ENCODE data around the gene MEX3D.

Gene MEX3D

GRCh38 chr19:1553415-1553814, 14.7 kb downstream of the MEX3D start:
- TF ChIP-seq SIN3A (IDR thresholded peaks at IDR 0.05; ENCODE audit: borderline replicate concordance, insufficient read depth, low read length) (no peak), POLR2AphosphoS5 (IDR thresholded peaks at IDR 0.05; ENCODE audit: low read depth, low read length) (no peak), REST (IDR thresholded peaks at IDR 0.05; ENCODE audit: insufficient read depth in 1 of 2, low read depth in 2 of 2, low read length in 2 of 2) (no peak), TAF1 (IDR thresholded peaks at IDR 0.05; ENCODE audit: borderline replicate concordance, insufficient read depth, low read length) (no peak), FOXP2 (optimal IDR thresholded peaks at IDR 0.05; ENCODE audit: borderline replicate concordance, extremely low read depth, extremely low read length, insufficient read depth) (no peak)

- no peak for TF ChIP-seq POLR2AphosphoS5 (IDR thresholded peaks at IDR 0.05; ENCODE audit: low read depth, low read length)
These were observed 16.8 kb downstream of the MEX3D start for GRCh38 chr19:1551068-1552040.

- TF ChIP-seq REST (IDR thresholded peaks at IDR 0.05; ENCODE audit: insufficient read depth in 1 of 2, low read depth in 2 of 2, low read length in 2 of 2) = no peak
- TF ChIP-seq SIN3A (IDR thresholded peaks at IDR 0.05; ENCODE audit: borderline replicate concordance, insufficient read depth, low read length) = no peak
- no peak for TF ChIP-seq POLR2AphosphoS5 (IDR thresholded peaks at IDR 0.05; ENCODE audit: low read depth, low read length)
- no peak for TF ChIP-seq FOXP2 (optimal IDR thresholded peaks at IDR 0.05; ENCODE audit: borderline replicate concordance, extremely low read depth, extremely low read length, insufficient read depth)
- TF ChIP-seq TAF1 (IDR thresholded peaks at IDR 0.05; ENCODE audit: borderline replicate concordance, insufficient read depth, low read length) = no peak
These were observed 18.7 kb downstream of the MEX3D start for GRCh38 chr19:1549332-1549945.

- no peak for TF ChIP-seq POLR2AphosphoS5 (IDR thresholded peaks at IDR 0.05; ENCODE audit: low read depth, low read length)
- no peak for TF ChIP-seq SIN3A (IDR thresholded peaks at IDR 0.05; ENCODE audit: borderline replicate concordance, insufficient read depth, low read length)
- TF ChIP-seq FOXP2 (optimal IDR thresholded peaks at IDR 0.05; ENCODE audit: borderline replicate concordance, extremely low read depth, extremely low read length, insufficient read depth) = no peak
- no peak for TF ChIP-seq REST (IDR thresholded peaks at IDR 0.05; ENCODE audit: insufficient read depth in 1 of 2, low read depth in 2 of 2, low read length in 2 of 2)
- no peak for TF ChIP-seq TAF1 (IDR thresholded peaks at IDR 0.05; ENCODE audit: borderline replicate concordance, insufficient read depth, low read length)
These were observed 27.7 kb downstream of the MEX3D start for GRCh38 chr19:1540365-1540925.

GRCh38 chr19:1538978-1539377, 29.1 kb downstream of the MEX3D start:
- TF ChIP-seq TAF1 (IDR thresholded peaks at IDR 0.05; ENCODE audit: borderline replicate concordance, insufficient read depth, low read length) = no peak

GRCh38 chr19:1534972-1535371, 33.2 kb downstream of the MEX3D start:
- no peak for TF ChIP-seq REST (IDR thresholded peaks at IDR 0.05; ENCODE audit: insufficient read depth in 1 of 2, low read depth in 2 of 2, low read length in 2 of 2)
- TF ChIP-seq SIN3A (IDR thresholded peaks at IDR 0.05; ENCODE audit: borderline replicate concordance, insufficient read depth, low read length) = no peak
- no peak for TF ChIP-seq POLR2AphosphoS5 (IDR thresholded peaks at IDR 0.05; ENCODE audit: low read depth, low read length)
- TF ChIP-seq FOXP2 (optimal IDR thresholded peaks at IDR 0.05; ENCODE audit: borderline replicate concordance, extremely low read depth, extremely low read length, insufficient read depth) = no peak
- TF ChIP-seq TAF1 (IDR thresholded peaks at IDR 0.05; ENCODE audit: borderline replicate concordance, insufficient read depth, low read length) = no peak

Measured in PFSK-1 (cell line).